Effector CD8-positive, alpha-beta T cell (primary cell): ENCODE data around the gene B3GNT8.
"Not testable (repeated sequence)": the region's sequence is repeated elsewhere in the genome, so short reads cannot be mapped to it uniquely, and the experiment has no call there.

Experiments used
- DNase-seq: peaks from one replicate; lab custom pipeline; 2025; lab: John Stamatoyannopoulos, UW

Gene B3GNT8

DNA sequence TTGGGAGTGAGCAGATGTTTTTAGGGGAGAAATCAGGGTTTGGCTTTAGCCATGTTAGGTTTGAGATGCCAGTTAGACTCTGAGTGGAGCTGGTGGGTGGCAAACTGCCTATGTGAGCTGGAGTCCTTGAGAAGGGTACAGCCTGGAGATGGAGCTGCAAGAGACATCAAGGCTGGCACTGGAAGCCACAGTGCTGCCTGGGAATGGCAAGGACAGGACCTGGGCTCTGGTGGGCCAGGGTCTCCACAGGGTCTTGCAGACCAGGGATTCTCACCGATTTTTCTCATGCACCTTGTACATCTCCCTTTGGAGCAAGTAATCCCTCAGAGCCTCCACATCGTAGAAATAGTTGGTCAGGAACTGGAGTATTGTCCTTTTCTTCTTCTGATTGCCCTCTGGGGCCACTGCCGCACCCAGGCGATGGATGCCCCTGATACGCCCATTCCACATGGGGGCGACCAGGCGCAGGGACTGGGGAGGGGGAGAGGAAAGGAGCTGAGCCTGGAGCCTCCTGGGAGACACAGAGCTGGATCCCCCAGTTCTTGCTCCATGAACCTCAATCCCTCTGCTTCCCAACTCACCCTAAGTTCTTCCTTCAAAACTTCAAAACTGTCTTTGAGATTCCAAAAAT is 10.9 kb upstream of the B3GNT8 start:
- no peak for DNase-seq

DNA sequence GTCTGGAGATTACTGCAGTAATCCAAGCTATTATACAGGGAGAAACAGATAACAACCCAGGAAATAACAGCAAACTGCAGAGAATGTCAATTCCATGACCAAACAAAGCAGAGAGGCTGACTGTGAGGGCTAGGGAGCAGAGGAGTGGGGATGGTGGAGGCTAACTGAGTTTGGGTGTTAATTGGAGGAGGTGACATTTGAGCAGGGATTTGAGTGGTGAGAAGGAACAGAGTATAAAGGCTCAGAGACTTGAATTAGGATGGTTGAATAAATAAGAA is 9.4 kb upstream of the B3GNT8 start:
- DNase-seq = no peak

- no peak for DNase-seq
These were observed 8.9 kb upstream of the B3GNT8 start for GRCh38 chr19:41435936-41436673.

DNA sequence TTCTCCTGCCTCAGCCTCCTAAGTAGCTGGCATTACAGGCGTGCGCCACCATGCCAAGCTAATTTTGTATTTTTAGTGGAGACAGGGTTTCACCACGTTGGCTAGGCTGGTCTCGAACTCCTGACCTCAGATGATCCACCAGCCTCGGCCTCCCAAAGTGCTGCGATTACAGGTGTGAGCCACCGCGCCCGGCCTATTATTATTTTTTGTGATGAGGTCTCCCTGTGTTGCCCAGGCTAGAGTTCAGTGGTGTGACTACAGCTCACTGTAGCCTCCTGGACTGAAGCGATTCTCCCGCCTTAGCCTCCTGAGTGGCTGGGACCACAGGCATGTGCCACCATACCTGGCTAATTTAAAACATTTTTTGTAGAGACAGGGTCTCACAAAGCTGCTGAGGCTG is 8.2 kb upstream of the B3GNT8 start:
- DNase-seq = not testable (repeated sequence)

- DNase-seq = no peak
These were observed 7.3 kb upstream of the B3GNT8 start for GRCh38 chr19:41434450-41434849.

DNA sequence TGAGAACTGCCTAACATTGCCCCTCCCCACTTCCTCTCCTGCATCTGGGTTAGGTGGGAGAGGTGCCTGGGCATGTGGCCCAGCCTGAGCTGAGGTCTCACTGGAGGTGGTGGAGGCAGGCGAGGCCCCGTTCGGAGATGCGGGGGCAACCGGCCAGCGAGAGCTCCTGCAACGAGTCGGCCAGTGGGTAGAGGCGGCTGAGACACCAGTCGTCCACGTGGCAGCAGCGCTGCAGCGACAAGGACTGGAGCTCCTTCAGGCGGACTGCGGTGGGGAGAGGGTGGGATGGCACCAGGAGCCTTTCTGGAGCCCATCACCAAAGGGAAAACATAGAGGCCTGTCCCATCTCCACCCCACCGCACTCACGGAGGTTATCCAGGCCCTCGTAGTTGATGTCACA is 6.0 kb upstream of the B3GNT8 start:
- no peak for DNase-seq

DNA sequence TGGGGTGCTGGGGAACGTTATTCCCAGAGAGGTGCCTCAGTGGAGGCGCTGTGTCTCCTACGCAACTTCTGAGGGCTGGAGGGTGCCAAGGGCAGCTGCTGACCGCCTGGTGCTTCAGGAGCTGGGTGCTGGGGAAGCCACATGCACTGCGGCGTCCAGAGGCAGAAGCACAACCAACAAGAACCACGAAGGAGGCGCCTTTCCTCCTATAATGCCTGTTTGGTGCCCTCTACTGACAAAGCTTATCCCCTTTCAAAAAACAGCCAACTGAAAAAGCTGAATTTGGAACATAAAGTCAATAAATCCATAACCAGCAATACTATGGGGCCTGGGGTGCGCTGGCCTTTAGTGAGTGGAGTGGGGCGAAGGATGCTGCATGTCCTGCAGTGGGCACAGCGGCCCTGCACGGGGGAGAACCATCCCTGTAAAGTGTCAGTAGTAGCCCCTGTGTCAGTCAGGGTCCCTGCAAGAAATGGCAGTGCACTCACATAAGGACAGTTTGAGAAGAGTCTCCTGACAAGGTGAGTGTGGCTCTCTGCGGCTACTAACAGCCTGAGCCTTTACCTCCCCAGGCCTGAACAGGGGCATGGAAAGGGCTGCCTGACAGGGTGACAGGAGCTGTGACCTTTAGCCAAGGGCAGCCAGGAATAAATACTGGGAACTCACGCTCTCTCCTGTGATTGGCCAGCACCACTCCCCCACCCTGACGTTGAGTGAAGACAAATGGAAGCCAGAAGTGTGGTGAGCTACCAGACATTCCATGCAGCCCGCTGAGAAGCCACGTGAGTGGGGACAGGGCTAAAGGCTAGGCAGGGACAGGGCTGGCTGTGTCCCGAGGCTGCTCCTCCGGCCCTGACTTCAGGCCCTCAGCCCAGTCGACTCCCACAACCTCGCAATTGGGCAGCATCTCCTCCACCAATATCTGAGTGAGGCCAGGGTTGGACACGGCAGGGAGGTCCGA is 4.5 kb upstream of the B3GNT8 start:
- DNase-seq = no peak

DNA sequence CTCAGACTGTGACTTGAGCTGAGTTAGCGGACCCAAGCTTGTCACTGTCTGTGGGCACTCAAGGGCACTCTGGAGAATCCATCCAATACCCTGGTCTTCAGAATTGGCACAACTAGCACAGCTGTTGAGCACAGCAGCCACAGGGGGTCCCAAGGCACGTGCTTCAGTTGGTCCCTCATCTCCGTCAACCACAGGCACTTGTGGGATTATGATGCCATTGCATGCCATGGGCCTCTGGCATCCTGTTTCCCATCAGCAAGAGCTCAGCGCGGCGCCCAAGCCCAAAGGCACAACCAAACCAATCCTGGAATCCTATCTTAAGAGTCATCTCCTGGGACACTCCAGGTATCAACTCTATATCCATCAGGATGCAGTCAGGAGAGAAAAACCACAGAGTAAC is 3.7 kb upstream of the B3GNT8 start:
- DNase-seq = no peak

- DNase-seq = no peak
These were observed 1.3 kb upstream of the B3GNT8 start for GRCh38 chr19:41428481-41428859.

DNA sequence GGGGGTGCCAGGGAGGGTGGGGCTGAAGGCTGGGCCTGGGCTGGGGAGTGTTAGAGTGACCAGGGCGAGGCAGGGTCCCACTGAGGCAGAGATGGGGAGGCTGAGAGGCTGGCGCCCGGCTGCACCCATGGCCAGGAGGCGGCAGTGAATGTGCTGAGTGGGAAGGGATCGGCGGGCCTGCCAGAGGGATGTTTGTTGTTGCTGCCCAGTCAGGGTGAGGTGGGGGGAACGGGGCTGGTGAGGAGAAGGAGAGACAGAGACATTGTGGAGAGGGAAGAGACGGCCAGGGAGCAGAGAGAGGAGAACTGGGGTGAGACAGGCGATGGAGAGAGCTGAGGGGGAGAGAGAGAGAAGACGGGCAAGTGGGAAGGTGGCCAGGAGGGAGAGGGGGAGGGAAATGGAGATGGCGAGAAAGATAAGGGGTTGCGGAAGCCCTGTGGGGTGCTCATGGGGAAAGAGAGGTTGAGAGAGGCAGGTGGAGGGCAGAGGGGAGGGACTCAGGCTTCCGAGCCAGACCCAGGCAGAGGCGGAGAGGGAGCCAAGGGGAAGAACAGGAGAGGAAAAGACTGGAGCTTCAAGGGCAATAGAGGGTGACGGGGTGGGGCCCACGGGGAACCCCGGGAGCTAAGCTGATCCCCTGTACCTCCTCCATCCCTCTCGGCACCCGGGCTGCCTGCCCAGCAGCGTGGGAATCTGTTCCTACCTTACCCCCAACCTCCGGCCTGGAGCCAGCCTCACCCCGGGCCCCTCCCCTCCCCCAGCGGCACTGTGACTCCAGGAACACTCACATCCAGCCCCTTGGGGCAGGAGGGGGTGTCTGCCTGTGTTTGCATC is 690 bp upstream of the B3GNT8 start:
- no peak for DNase-seq

DNA sequence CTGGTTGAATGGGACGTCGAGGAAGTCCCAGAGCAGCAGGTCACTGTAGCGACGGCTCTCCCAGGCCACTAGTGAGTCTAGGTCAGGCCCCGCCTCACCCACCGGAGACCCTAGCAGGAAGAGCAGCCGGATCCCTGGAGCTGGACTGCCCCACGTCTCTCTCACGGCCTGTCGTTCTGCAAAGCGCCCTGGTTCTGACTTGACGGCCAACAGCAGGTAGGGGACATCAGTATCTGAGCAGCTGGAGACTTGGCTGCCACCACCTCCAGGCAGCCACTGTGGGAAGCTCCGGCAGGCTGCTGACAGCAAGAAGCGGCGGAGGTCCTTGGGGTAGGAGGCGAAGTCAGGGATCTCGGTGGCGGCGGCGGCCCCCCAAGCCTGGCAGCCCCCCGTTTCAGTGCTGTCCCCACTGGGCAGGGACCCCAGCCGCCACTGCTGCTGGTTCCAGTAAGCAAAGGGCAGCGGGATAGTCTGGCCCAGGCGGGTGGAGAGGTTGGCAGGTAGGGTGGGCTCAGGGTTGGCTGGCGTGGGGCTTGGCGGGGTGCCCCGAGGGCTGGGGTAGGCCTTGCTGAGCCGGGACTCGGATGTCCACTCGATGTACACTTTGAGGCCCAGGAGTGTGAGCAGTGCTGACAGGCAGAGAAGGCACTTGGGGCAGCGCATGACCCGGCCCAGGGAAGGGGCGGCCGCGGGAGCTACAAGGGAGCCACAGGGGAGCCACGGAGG is 895 bp downstream of the B3GNT8 start:
- no peak for DNase-seq

- no peak for DNase-seq
These were observed 1.7 kb downstream of the B3GNT8 start for GRCh38 chr19:41425174-41426115.

GRCh38 chr19:41424335-41425173 is 2.6 kb downstream of the B3GNT8 start:
- DNase-seq = no peak

DNA sequence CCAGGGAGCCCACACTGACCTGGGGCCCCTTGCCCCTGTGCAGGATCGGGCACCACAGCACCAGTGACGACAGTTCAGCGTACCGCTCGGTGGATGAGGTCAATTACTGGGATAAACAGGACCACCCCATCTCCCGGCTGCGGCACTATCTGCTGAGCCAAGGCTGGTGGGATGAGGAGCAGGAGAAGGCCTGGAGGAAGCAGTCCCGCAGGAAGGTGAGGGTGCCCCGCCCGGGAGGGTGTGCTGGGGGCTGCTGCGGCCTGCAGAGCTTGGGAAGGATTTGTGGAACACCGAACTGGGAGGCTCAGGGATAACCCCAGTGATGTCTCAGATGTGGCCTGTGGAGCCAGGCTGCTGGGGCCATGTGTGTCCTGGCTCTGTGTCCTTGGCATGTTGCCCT is 4.2 kb downstream of the B3GNT8 start:
- no peak for DNase-seq

DNA sequence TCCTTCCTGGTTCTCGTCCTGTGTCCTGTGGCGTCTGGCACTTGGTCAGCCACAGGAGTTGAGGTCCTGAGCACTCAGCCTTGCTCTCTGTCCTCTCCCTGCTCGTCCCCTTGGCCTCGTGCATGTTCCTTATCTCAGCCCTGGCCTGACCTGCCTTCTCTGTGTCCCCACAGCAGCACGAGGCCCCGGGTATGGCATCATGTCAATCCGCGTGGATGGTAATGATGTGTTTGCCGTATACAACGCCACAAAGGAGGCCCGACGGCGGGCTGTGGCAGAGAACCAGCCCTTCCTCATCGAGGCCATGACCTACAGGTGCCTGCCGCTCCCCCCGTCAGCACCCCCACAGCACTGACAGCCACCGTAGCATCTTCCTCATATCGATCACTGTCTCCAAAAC is 4.7 kb downstream of the B3GNT8 start:
- no peak for DNase-seq

GRCh38 chr19:41421973-41422372 is 5.2 kb downstream of the B3GNT8 start:
- DNase-seq = no peak

- DNase-seq = no peak
These were observed 5.9 kb downstream of the B3GNT8 start for GRCh38 chr19:41421314-41421713.

DNA sequence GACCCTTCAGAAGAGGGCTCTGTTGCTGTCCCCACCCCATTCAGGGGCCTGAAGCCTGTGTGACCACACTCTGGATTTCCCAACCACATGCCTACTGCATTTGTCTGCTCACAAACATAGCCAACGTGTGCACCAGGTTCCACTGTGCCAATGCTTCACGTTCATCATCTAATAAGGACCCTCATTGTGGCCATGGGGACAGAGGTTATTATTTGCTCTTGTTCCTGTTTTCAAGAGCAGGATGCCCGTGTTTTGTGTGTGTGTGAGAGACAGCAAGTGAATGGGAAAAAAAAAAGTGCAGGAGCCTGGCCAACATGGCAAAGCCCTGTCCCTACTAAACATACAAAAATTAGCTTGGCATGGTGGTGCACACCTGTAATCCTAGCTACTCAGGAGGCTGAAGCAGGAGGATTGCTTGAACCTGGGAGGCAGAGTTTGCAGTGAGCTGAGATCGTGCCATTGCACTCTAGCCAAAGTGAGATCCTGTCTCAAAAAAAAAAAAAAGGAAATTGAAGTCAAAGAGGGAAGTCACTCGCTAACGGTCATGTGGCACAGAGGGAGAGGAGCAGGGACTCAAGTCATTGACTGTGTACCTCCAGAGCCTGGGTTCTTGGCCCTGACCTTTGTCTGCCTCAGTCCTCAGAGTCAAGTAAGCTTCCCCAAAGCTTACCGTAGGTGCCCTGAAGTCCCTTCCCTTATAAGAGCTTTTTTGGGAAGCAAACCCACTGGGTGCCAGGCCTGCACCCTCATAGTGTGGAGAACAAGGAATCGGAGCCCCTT is 6.9 kb downstream of the B3GNT8 start:
- no peak for DNase-seq
